Breast epithelium (tissue), 3 donors: Measurements from ENCODE around the gene ALG12.

Experiments used
- CTCF ChIP-seq, 3 donors: fragments of 450-650 bp; IDR thresholded peaks; one replicate each; pipeline ENCODE4 v1.5.1; 2016 to 2017; ENCODE audit warnings: antibody characterized with exemption in 3 of 3, mild to moderate bottlenecking in 3 of 3, moderate library complexity in 3 of 3
- POLR2AphosphoS5 ChIP-seq, 3 donors: sonication (generic); formaldehyde crosslinking; IDR thresholded peaks; one replicate each; pipeline ENCODE4 v1.6.1; 2017; ENCODE audit warnings: antibody characterized with exemption in 3 of 3

- no peak for TF ChIP-seq CTCF (IDR thresholded peaks at IDR 0.05)
- no peak for TF ChIP-seq POLR2AphosphoS5 (IDR thresholded peaks at IDR 0.05)
These were observed 25.1 kb upstream of the ALG12 start for GRCh38 chr22:49943405-49943765.
